Stimulated activated CD8-positive, alpha-beta memory T cell treated with anti-CD3 and anti-CD28 coated beads, Interleukin-4, amount 100 ng/mL, for 48 hours (primary cell): ENCODE measurements around the gene ASCL3.
"Not testable (repeated sequence)": the region's sequence is repeated elsewhere in the genome, so short reads cannot be mapped to it uniquely, and the experiment has no call there.

Experiments
- DNase-seq: peaks from one replicate; pipeline ENCODE4 v3.0.0-alpha.2; 2020

Gene ASCL3, protein sequence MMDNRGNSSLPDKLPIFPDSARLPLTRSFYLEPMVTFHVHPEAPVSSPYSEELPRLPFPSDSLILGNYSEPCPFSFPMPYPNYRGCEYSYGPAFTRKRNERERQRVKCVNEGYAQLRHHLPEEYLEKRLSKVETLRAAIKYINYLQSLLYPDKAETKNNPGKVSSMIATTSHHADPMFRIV

DNA sequence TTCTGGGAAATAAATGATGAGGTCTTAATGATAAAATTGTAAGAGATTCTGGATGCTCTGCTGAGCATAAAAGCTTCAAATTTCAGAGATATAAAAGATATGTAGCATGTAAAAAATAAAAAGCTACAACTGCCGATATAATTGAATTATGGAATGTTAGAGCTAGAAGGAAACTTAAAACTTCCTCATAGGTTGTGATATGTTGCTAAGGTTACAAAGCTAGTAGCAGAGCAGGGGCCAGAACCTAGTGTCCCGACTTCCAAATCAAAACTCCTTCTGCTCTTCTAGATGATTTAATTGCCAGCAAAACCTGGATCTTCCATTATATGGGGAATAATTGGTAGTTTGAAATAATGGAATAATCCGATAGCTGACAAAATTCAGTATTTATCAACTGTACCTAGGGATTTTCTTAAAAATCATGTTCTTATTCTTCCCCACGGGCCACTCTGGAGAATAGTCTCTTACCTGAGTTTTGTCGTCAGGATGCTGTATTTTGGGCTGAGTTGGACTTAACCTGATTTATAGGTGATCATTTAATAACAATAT lies at the start of gene ASCL3:
TSS of gene ASCL3 (minus strand) at position 499 of the 549 bp plus-strand sequence. CDS start 4,855 bp downstream, outside the sequence.
- no peak for DNase-seq

DNA sequence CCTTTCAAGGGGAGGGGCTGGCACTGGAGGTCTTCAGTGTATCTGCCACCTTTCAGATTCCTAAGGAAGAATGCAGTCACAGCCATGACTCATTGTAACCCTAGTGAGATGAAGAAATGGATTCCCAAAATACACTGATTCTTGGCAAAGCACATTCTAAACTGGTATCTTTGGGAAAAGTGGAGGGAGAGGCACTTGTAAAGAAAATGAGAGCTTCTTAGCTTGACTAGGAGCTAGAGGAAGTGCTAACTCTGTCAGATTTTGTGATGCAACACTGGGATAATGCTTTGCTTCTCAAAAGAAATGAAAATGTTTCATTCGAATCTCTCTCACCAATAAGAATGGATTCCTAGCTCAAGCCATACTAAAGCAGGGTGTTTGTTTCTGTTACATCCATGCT lies 46.6 kb upstream of the ASCL3 start:
- no peak for DNase-seq

DNA sequence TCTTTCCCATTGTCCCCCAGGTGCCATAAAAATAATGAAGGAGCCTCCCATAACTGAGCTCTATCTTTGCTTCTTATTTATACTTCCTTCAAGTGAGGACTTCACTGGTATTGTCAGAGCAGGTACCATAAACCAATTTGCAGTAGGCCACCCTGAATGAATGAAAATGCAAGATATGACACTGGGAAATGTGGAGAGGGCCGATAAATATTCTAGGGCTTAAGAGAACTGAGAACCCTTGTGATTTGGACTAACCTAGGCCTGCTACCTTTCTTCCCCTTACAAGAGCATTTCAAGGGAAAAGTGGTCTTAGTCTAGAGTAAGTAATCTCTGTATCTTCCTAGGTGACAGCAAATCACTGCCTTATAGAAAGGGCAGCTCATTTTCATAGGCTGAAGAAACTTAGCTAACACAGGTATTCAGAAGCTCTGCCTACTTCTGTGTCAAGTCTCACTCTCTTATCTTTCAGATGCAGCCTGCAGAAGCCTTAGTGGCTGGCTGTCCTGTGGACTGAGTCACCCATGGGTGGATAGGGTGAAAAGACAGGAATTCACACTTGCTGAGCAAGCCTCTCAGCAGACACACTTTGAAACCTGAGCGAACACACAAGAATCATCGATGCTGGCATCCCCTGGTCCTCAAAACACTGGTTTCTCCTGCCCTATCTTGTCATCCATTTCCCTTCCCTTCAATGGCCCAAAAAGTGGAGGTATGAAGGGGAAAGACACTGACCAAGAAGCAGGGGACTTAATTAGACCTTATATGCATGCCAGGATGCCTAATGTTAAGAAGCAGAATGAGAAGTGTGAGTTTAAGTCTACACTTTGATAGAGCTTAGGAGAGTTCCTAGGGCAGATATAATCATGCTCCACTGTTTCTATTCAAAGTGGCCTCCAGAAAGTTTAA lies 45.8 kb upstream of the ASCL3 start:
- DNase-seq: no peak

DNA sequence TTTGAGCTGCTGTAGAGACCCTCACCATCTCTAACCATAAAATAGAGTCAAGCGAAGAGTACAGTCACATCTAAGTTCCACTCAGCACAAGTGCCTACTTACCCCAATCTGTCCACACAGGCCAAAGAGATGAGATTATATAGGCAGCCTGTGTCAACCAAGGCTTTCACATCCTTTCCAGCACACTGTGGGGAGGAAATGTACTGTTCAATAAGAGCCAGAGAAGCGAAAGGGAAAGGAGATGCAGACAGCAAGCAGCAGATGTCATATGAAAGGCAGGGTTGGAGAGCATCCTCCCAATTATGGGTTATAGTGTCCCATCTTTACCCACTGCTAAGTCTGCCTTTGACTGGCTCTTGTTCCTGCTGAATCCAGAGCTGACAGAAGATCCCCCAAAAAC lies 44.6 kb upstream of the ASCL3 start:
- no peak for DNase-seq

DNA sequence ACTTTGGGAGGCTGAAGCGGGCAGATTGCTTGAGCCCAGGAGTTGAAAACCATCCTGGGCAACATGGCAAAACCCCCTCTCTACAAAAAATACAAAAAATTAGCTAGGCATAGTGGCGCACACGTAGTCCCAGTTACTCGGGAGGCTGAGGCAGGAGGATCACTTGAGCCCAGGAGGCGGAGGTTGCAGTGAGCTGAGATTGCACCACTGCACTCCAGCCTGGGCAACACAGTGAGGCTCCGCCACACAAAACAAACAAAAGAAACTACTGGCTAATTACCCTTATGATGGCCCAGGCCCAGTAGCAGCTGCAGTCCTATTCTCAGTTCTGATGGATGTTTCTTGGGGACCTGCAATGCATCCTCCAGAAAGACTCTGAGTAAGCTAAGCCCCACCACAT lies 44.0 kb upstream of the ASCL3 start:
- not testable (repeated sequence) for DNase-seq

DNA sequence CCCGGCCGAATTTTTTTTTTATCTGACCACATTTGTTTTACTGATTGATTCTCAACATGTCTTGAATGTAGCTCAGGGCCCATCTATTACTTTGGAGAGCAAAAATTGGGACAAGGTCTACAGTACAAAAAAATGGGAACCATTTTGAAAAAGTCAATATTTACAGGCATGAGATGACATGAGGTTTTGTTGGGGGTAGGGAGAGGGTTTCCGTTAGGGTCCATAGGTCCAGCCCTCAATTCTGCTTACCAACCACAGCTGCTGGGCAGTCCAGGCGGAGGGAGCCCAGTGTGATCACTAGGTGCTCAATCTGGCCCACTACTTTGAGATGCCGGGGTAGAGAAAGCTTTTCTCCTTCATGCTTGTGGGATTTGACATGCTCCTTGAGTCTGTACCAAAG lies 42.6 kb upstream of the ASCL3 start:
- DNase-seq: no peak

DNA sequence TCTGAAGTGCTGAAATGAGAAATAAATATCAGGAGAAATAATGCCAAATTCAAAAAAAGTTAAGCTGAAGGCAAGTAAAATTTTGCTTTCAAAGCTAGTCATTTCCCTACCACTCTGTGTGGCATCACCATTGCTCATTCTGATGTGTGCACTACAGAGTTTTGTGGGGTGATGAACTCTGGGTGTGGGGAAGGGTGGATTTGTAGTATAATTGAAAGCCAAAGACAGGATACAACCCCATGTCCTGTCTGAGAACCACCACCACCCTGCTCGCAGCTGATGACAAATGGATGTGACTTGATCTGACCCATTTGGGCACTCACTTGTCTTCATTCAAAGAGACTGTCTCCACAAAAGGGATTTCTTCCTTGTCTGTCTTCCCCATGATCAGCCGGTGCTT lies 40.7 kb upstream of the ASCL3 start:
- no peak for DNase-seq

DNA sequence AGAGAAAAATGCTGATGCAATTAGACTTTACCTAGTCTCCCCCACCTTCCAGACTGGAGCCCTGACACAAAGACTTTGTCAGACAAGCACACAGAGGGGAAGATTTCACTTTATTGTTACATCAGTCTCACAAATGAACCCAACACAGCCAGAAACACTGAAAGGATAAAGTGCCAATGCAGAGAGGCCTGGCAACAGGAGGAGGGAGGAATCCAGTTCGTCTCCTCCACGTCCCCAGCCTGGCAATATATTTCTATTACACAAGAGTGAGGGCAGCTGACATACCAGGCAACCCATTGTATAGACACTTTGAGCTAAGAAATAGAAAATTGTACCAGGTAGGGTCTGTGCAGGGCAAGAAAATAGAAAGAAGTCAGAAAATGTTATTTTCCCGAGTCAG lies 37.7 kb upstream of the ASCL3 start:
- DNase-seq: no peak

DNA sequence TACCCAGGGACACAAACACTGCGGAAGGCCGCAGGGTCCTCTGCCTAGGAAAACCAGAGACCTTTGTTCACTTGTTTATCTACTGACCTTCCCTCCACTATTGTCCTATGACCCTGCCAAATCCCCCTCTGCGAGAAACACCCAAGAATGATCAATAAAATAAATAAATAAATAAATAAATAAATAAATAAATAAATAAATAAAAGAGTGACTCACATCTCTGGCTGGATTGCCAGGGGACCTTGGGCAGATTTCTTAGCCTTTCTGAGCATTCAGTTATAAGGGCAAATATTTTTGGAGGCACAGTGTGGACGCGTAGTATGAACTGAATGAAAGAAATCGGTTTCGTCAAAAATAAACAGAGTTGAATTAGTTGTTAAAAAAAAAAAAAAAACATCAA lies 36.5 kb upstream of the ASCL3 start:
- DNase-seq: not testable (repeated sequence)

DNA sequence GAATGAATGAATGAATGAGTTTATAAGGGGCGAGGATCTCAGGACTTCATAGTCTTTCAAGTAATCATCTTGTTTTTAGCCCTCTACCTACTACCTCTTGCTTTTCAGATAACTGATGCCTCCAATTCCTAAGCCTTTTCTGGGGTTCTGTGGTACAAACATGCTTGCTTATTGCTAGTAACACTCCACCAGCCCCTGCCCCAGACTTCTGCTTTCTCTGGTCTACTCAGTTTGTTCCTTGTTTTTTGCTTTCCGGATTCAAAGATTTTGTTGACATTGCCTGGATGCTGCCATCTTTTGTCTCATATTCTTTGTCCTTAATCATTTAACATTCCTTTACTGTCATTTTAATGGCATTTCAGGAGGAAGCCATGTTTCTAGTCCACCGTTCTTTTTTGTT lies 30.3 kb upstream of the ASCL3 start:
- no peak for DNase-seq

DNA sequence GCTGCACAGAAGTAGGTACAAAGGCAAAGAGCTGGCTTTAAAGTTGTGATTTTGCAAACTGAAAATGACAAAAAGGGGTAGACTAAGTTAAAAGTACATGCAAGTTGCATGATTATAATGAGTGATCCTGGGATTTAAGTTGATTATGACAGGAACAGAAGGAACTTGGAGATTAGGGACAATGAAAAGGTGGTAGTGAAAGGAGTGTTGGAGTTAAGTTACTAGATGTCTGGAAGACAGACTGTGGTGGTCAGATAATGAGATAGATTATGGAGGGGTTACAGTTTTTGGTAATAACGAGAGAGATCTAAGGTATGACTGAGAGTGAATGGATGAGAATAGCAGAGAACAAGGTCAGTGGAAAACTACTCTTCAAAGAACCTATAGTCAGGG lies 29.1 kb upstream of the ASCL3 start:
- DNase-seq: no peak

DNA sequence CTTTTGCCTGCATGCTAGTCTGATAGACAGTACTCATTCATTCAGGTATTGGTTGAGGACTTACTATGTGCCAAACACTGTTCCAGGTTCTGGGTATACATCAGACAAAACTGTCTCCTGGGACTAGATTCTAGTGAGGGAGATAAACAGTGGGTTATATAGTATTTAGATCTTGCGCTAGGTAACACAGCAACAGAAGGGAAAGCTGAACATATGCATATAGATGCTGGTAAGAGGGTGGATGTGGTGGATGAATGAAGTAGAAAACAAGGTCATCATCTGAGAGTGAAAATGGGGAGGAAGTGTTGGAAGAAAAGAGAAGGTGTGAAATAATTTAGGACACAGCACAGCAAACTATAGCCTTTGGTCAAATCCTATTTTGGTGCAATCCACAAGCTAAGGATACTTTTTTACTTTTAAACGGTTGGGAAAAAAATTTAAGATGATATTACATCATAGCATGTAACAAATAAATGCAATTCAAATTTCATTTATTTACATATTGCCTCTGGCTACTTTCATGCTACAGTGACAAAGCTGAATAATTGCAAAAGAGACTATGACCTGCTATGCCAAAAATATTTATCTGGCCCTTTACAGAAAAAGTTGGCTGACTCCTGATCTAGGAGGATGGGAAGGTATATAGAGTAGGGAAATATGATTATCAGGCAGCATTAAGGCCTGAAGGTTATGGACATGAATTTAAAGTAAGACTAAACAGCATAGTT lies 28.5 kb upstream of the ASCL3 start:
- no peak for DNase-seq

DNA sequence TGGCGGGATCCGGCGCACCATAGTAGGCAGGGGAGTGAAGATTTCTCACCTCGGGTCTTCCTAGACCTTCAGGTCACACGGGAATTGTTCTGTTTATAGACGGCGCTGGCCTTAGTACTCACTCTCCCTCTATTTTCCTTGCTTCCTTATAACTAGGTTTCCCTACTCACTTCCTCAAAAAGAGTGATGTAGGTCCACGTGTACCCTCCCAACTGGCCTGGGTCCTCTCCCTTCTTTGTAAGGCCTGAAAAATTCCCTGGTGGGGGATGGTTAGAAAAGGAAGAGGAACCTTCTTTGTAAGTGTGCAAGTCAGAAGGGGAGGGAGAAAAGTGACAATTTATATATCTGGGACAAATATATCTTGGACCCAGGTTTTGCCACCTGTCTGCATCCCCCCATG lies 24.4 kb upstream of the ASCL3 start:
- DNase-seq: no peak

DNA sequence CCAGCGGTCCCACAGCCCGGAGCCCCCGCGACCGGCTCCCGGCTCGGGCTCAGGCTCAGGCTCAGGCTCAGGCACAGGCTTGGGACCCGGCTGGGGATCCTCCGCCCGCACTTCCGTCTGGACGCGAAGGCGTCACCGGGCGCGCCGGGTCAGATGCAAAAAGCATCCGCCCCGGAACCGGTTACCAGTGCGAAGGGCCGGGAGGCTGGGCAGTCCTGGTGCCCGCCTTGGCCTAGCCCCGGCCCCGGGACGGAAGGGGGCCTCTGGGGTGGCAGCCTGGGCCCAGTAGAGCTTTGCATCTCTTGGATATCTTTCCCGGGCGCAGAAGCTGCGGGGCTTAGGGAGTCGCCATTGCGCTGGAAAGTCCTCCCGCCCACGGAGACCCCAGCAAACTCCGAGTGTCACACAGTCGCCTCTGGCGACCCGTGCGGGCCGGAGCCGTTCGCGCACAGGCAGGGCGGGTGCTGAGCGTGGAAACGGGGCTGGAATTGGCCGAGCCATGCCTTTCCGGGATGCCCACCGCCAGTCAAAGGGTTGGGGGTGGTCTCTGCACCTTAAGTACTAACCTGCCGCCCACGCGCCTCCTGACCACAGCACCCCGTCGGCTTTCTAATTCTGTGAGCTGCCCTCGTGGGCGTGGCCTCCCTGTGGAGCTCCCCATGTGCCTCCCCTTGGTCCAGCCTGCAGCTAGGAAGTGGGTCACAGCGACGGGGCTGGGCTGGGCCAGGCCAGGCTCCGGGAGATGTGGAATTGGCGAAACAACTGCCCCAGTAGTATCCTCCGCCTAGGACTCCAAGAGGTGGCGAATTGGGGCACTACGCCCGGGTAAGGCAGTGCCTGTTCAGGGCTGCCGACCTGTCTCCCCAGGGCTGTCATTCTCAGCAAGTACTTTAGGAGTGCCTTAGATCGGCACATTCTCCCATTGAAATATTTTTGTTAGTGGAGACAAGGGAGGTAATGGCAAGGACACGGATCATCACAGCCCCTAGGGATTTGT lies 21.8 kb upstream of the ASCL3 start, which contains the start of gene TMEM9B:
TSS of gene TMEM9B (minus strand) at position 119 of the 997 bp plus-strand sequence. CDS start 129 bp downstream, outside the sequence.
- DNase-seq: peak; percentile 92

DNA sequence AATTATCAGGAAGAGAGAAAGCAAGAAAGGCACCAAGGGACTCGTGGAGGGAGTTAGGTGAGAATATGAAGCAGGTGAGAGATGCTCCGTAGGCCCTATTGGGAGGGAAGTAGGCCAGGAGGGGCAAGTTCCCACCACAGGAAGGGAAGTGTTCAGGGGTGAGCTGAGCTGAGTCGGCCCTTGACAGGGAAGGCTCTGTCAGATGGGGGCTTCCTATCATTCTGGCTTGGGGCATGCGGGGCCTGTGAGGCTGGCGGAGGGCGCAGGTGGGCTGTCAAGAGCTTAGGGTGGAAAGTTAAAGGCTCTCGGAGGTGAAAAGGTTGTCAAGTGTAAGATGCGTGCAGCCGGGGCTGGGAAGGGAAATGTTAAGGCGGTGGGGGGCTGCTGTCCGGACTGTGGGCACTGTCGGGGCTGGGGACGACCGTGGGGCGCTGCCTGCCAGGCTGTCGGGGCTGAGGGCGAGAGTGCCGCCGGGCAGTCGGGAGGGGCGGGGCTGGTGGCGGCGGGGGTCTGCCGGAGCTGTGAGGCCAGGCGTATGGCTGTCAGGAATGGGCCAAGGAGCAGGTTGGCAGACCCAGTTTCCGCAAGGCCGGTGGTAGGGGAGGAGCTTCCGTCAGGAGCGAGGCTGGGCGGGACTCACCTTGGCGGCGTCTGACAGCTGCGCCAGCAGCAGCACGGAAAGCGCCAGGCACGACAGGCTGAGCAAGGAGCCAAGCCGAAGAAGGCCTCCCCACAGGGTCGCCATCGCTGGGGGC lies 20.9 kb upstream of the ASCL3 start:
- DNase-seq: peak; percentile 85

DNA sequence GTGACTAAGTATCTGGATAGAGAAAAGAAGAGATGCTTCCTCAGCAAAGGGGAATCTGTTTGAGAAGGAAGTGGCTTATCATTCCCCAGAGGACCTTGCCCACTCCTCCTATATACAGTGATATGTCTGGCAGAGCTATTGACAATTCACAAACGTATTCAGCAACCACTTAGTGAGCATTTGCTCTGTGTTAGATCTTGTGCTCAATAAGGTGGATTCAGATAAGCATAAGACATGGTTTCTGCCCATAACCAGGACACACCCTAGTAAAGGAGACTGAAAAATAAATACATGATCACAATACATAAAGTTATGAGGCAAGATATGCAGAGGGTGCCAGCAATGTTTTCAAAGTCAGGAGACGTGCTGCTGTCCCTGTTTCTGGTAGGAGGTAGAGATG lies 20.0 kb upstream of the ASCL3 start:
- no peak for DNase-seq

DNA sequence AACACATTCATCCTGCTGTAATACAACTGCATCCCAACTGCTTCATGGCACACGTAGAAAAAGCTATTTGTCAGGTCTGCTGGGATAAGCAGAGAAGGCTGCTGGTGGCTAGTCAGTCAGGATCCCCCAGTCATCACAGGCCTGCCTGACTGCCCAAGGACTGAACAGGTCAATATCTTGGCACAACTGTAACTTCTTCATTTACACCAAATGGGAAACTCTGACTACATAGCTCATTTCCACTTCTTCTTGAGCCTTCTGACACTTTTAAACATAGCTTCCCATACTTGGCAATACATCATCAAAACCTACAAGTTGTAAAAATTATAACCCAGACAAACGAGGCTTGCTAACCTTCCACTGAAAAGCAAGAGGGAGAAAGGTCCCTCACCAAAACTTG lies 18.6 kb upstream of the ASCL3 start:
- DNase-seq: no peak

DNA sequence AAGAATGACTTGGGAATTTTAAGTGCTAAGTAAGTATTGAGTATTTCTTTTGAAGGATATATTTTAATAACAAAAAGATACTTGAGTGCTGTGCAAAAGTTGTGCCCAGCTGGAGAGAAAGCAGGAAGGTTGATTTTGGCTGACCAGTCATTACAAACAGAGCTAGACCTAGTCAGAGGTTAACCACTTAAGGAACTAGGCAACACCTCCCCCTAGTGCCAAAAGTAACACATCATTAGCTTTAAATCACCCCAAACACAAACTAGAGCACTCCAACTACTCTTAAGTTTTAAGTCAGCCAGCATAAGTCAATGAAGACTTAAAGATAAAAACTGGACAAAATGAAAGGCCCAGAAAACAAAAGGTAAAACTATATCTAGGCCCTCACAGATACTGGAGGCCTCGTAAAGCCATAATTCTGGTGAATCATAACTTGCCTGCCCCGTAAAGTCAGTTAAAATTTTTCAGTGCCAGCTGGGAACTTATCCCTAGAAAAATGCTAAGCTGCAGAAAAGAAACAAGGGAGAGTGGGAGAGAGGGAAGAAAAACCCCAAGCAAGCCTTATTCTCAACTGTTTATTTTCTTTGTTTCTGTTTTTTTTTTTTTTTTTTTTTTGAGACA lies 16.8 kb upstream of the ASCL3 start:
- DNase-seq: no peak

DNA sequence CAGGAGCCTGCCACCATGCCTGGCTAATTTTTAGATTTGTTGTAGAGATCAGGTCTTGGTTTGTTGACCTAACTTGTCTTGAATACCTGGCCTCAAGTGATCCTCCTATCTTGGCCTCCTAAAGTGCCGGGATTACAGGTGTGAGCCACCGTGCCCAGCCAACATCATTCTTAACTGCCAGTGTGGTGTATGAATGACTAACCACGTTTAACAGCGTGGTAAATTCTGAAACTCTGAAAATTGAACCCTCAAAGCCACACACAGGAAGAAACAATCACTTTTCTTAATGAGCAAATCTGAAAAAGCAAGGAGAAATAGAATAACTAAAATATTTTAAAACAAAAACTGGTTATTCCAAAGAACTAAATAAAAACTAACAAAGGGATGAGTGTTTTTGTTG lies 14.0 kb upstream of the ASCL3 start:
- DNase-seq: no peak

DNA sequence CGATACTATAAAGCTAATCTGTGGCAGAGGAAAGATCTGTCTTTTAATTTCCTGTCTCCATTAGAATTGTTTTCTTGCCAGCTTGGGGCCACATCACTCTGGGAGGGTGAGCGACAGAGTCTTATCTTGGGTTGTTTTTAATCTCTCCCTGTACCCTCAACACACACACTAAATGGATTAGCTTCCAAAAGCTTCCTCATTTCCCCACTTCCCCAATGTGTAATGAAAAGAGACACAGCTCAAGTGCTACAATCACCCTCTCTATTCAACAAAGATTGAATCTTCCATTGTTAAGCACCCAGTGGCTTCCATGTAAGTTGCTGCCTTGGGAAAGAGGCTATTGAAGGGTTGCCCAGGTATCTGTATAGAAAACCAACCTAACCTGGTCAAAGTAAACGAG lies 6.1 kb upstream of the ASCL3 start:
- DNase-seq: no peak
